DOHH2 (cell line): ENCODE data around the gene NDUFC1.

Experiments
- H3F3A ChIP-seq: fragments of 200-600 bp; sonication (generic), shearing (Covaris generic); 2 replicates; pipeline ENCODE4 v1.6.0; 2016; ENCODE audit warnings: antibody characterized with exemption, mild to moderate bottlenecking; ENCODE audit not compliant: control insufficient read depth, insufficient read depth
- H3K27ac ChIP-seq: fragments of 200-600 bp; sonication (generic); 2 replicates; pipeline ENCODE4 v1.5.1; 2014; ENCODE audit warnings: low read depth, mild to moderate bottlenecking, low read length, moderate library complexity
- H3K27me3 ChIP-seq: fragments of 200-600 bp; sonication (generic); 2 replicates; pipeline ENCODE4 v1.6.1; 2014; ENCODE audit warnings: mild to moderate bottlenecking, low read length, mixed read lengths; ENCODE audit not compliant: control insufficient read depth
- H3K36me3 ChIP-seq: fragments of 200-600 bp; sonication (generic); 2 replicates; pipeline ENCODE4 v1.6.1; 2014; ENCODE audit warnings: mild to moderate bottlenecking, low read length, moderate library complexity, mixed read lengths; ENCODE audit not compliant: control insufficient read depth
- H3K4me1 ChIP-seq: fragments of 200-600 bp; sonication (generic); 2 replicates; pipeline ENCODE4 v1.6.1; 2014; ENCODE audit warnings: mild to moderate bottlenecking, low read length, mixed read lengths; ENCODE audit not compliant: control insufficient read depth
- H3K4me2 ChIP-seq: fragments of 200-600 bp; sonication (generic); 2 replicates; pipeline ENCODE4 v1.6.0; 2014; ENCODE audit warnings: mild to moderate bottlenecking, low read length, moderate library complexity
- H3K4me3 ChIP-seq: fragments of 200-600 bp; sonication (generic); 2 replicates; pipeline ENCODE4 v1.5.1; 2014; ENCODE audit warnings: mild to moderate bottlenecking, low read length, mixed read lengths
- H3K79me2 ChIP-seq: fragments of 200-600 bp; sonication (generic); 2 replicates; pipeline ENCODE4 v1.6.1; 2014; ENCODE audit warnings: mild to moderate bottlenecking, low read length, mixed read lengths; ENCODE audit not compliant: control insufficient read depth
- H3K9me2 ChIP-seq: fragments of 200-600 bp; sonication (generic); replicated peaks from 2 replicates; pipeline ENCODE4 v1.6.1; 2014; ENCODE audit warnings: mild to moderate bottlenecking, low read length, mixed read lengths; ENCODE audit not compliant: control insufficient read depth
- H3K9me3 ChIP-seq: fragments of 200-600 bp; sonication (generic); 2 replicates; pipeline ENCODE4 v1.6.1; 2014; ENCODE audit warnings: antibody characterized with exemption, low read length, mixed read lengths; ENCODE audit not compliant: control insufficient read depth, insufficient read depth
- H4K20me1 ChIP-seq: fragments of 200-600 bp; sonication (generic); 2 replicates; pipeline ENCODE4 v1.6.0; 2014; ENCODE audit warnings: low read depth, mild to moderate bottlenecking, antibody characterized with exemption, low read length, moderate library complexity; ENCODE audit not compliant: control insufficient read depth, insufficient read depth
- EZH2phosphoT487 ChIP-seq: fragments of 200-600 bp; sonication (generic); IDR thresholded peaks from 2 replicates; pipeline ENCODE4 v1.6.1; 2017; ENCODE audit warnings: borderline replicate concordance, mild to moderate bottlenecking, antibody characterized with exemption, low read length, moderate library complexity, mixed read lengths
- TF ChIP-seq, protein P1 (sequence below): fragments of 200-600 bp; sonication (generic); IDR thresholded peaks from one replicate; pipeline ENCODE4 v1.5.1; 2014; ENCODE audit warnings: antibody characterized with exemption, mild to moderate bottlenecking, low read depth, low read length; ENCODE audit not compliant: poor library complexity, severe bottlenecking

The NDUFC1 gene

DNA sequence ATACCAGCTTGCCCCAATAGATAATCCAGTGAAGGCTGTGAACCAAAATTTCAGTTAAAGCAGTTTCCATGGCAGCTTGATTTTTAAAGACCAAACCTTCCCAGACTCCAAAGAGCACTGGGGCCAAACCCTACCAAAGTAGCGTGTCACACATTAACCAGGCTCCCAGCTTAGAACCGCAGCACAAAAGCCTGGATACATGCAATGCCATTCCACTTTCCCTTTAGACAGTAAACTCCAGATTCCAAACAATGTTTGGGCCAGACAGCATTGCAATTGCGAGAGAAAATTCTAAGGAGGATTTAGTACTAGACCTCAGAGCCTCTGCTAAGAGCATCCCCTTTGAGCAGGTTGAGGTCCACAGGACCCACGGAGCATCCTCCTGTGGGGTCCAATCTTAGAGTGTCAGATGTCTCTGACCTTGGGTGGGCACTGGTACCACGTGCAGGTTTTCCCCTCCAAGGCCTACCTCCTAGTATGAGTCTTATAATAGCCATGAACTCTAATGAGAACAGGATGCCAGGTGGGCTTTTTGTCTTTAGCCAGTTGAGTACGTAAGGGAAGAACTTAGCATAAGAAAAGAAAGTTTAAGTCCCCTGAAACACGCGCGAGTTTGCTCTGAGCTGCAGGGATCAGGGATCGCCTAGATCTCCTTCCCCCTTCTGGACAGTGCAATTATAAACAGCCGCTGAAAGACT lies 61.0 kb downstream of the NDUFC1 start:
- no peak overlapping the region for H3K27ac ChIP-seq
- peaks cover 23% of the 10 kb centered on the region for H3K4me1 ChIP-seq
- H3K4me3 ChIP-seq: no peak overlapping the region
- H3K36me3 ChIP-seq: no peaks in the 10 kb centered on the region
- no peak for TF ChIP-seq EZH2phosphoT487
- TF ChIP-seq, protein P1, sequence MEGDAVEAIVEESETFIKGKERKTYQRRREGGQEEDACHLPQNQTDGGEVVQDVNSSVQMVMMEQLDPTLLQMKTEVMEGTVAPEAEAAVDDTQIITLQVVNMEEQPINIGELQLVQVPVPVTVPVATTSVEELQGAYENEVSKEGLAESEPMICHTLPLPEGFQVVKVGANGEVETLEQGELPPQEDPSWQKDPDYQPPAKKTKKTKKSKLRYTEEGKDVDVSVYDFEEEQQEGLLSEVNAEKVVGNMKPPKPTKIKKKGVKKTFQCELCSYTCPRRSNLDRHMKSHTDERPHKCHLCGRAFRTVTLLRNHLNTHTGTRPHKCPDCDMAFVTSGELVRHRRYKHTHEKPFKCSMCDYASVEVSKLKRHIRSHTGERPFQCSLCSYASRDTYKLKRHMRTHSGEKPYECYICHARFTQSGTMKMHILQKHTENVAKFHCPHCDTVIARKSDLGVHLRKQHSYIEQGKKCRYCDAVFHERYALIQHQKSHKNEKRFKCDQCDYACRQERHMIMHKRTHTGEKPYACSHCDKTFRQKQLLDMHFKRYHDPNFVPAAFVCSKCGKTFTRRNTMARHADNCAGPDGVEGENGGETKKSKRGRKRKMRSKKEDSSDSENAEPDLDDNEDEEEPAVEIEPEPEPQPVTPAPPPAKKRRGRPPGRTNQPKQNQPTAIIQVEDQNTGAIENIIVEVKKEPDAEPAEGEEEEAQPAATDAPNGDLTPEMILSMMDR: no peak
- no peaks in the 10 kb centered on the region for H3F3A ChIP-seq
- no peaks in the 10 kb centered on the region for H3K79me2 ChIP-seq
- H3K27me3 ChIP-seq: no peaks in the 10 kb centered on the region
- peaks cover 2% of the 10 kb centered on the region; the same call in 1 of the 2 replicates for H3K9me3 ChIP-seq
- H3K9me2 ChIP-seq: no peaks in the 10 kb centered on the region
- H4K20me1 ChIP-seq: no peaks in the 10 kb centered on the region
- H3K4me2 ChIP-seq: no peak overlapping the region
